Caco-2 (cell line): ENCODE data around the gene NFATC1. TPM values are rescaled to one million over a fixed set of nuclear protein-coding genes. Genes with fewer than 3 reads are reported as not detected.

Experiments
- BruUV-seq: library from RNA; stranded (reverse); fragments of 400-500 nt; replicated peaks from 2 replicates; lab custom pipeline; 2021; lab: Mats Ljungman, UMichigan
- CTCF ChIA-PET: fragments of 300-600 bp; sonication (Branson Sonifier 250); formaldehyde crosslinking; loops from one replicate; lab custom pipeline; 2022; ENCODE audit warnings: antibody characterized with exemption; lab: Charles Lee
- POLR2A ChIA-PET: fragments of 300-600 bp; sonication (Branson Sonifier 250); formaldehyde crosslinking; loops from one replicate; lab custom pipeline; 2022; ENCODE audit warnings: antibody characterized with exemption; lab: Charles Lee
- DNase-seq, 2 experiments: peaks; one replicate each; pipeline versions ENCODE4 v3.0.0 to v3.0.0-alpha.2; 2020 to 2022
- H3K27me3 ChIP-seq: replicated peaks from 2 replicates; pipeline ENCODE4 v1.6.0; 2011; ENCODE audit warnings: low read length; ENCODE audit not compliant: control insufficient read depth, insufficient read depth
- H3K36me3 ChIP-seq: 2 replicates; pipeline ENCODE4 v1.5.1; 2011; ENCODE audit warnings: low read length; ENCODE audit not compliant: control insufficient read depth, insufficient read depth
- H3K4me1 ChIP-seq: fragments of 250-450 bp; sonication (Bioruptor Pico); 2 replicates; pipeline ENCODE4 v1.5.1; 2020; ENCODE audit warnings: mild to moderate bottlenecking
- H3K4me3 ChIP-seq: 2 replicates; pipeline ENCODE4 v1.5.1; 2011; ENCODE audit warnings: low read depth, mild to moderate bottlenecking, control low read depth, low read length
- H3K9me3 ChIP-seq: fragments of 250-450 bp; sonication (Bioruptor Pico); 2 replicates; pipeline ENCODE4 v1.5.1; 2020; ENCODE audit warnings: mild to moderate bottlenecking, moderate library complexity
- H3K27ac Mint-ChIP-seq: one replicate; pipeline ENCODE4 v1.8.0; 2022; ENCODE audit warnings: mixed read lengths; ENCODE audit not compliant: unreplicated experiment
- H3K27me3 Mint-ChIP-seq: one replicate; pipeline ENCODE4 v1.8.0; 2022; ENCODE audit warnings: mixed read lengths; ENCODE audit not compliant: insufficient read depth, unreplicated experiment
- H3K36me3 Mint-ChIP-seq: one replicate; pipeline ENCODE4 v1.8.0; 2022; ENCODE audit warnings: mild to moderate bottlenecking, mixed read lengths; ENCODE audit not compliant: insufficient read depth, unreplicated experiment
- H3K4me1 Mint-ChIP-seq: one replicate; pipeline ENCODE4 v1.8.0; 2022; ENCODE audit warnings: low read depth, mixed read lengths; ENCODE audit not compliant: unreplicated experiment
- H3K4me3 Mint-ChIP-seq: one replicate; pipeline ENCODE4 v1.8.0; 2022; ENCODE audit warnings: mild to moderate bottlenecking, moderate library complexity, mixed read lengths; ENCODE audit not compliant: unreplicated experiment
- H3K9me3 Mint-ChIP-seq: one replicate; pipeline ENCODE4 v1.8.0; 2022; ENCODE audit warnings: mixed read lengths; ENCODE audit not compliant: unreplicated experiment
- intact Hi-C: fragments of 100-400 bp; cut with micrococcal nuclease; formaldehyde crosslinking; loops from one replicate; pipeline ENCODE4 v1.10.0; 2022; ENCODE audit not compliant: unreplicated experiment
- total RNA-seq: library from RNA; stranded (reverse); gene quantifications from 2 replicates; pipeline ENCODE4 v1.2.3, GENCODE V29; 2022
- TF ChIP-seq, protein P1 (sequence below), 2 experiments: fragments of 200-600 bp in 1 of 2; IDR thresholded peaks; 1 replicate in 1 of 2; 2 replicates in 1 of 2; pipeline versions ENCODE4 v1.5.1 to v1.8.0; 2011 to 2022; ENCODE audit warnings: antibody characterized with exemption in 1 of 2, control low read depth in 1 of 2, inconsistent platforms in 1 of 2, low read depth in 1 of 2, low read length in 1 of 2, mild to moderate bottlenecking in 1 of 2, moderate library complexity in 1 of 2; ENCODE audit not compliant: insufficient read depth in 1 of 2, severe bottlenecking in 1 of 2, unreplicated experiment in 1 of 2

Gene NFATC1
- total RNA-seq, 1 experiment from 2014 or later: 0.66 TPM

- peaks cover 17% of the 10 kb centered on the region for H3K27me3 Mint-ChIP-seq
- no peak overlapping the region for H3K4me3 Mint-ChIP-seq
- TF ChIP-seq, protein P1, sequence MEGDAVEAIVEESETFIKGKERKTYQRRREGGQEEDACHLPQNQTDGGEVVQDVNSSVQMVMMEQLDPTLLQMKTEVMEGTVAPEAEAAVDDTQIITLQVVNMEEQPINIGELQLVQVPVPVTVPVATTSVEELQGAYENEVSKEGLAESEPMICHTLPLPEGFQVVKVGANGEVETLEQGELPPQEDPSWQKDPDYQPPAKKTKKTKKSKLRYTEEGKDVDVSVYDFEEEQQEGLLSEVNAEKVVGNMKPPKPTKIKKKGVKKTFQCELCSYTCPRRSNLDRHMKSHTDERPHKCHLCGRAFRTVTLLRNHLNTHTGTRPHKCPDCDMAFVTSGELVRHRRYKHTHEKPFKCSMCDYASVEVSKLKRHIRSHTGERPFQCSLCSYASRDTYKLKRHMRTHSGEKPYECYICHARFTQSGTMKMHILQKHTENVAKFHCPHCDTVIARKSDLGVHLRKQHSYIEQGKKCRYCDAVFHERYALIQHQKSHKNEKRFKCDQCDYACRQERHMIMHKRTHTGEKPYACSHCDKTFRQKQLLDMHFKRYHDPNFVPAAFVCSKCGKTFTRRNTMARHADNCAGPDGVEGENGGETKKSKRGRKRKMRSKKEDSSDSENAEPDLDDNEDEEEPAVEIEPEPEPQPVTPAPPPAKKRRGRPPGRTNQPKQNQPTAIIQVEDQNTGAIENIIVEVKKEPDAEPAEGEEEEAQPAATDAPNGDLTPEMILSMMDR (IDR thresholded peaks at IDR 0.05; ENCODE audit: insufficient read depth in 1 of 2, low read depth in 1 of 2, low read length in 1 of 2, severe bottlenecking in 1 of 2, unreplicated experiment in 1 of 2): no peak
- no peaks in the 10 kb centered on the region for H3K36me3 Mint-ChIP-seq
- H3K27ac Mint-ChIP-seq: no peak overlapping the region
- no peaks in the 10 kb centered on the region for H3K27me3 ChIP-seq
- no peaks in the 10 kb centered on the region for H3K4me1 ChIP-seq
- intact Hi-C loops: no loop called here
- ChIA-PET CTCF (no interaction called here), POLR2A (no interaction called here)
- H3K9me3 Mint-ChIP-seq: peaks cover 12% of the 10 kb centered on the region
- BruUV-seq: no TSS peak
- no peaks in the 10 kb centered on the region for H3K36me3 ChIP-seq
- H3K4me1 Mint-ChIP-seq: no peaks in the 10 kb centered on the region
- no peak overlapping the region for H3K4me3 ChIP-seq
- DNase-seq: no peak
- no peaks in the 10 kb centered on the region for H3K9me3 ChIP-seq
Observed at GRCh38 chr18:79533591-79533990, 137.9 kb downstream of the NFATC1 start.

GRCh38 chr18:79534356-79534755 lies 138.6 kb downstream of the NFATC1 start:
- H3K36me3 ChIP-seq: no peaks in the 10 kb centered on the region
- TF ChIP-seq, protein P1 (IDR thresholded peaks at IDR 0.05; ENCODE audit: insufficient read depth in 1 of 2, low read depth in 1 of 2, low read length in 1 of 2, severe bottlenecking in 1 of 2, unreplicated experiment in 1 of 2): no peak
- no peaks in the 10 kb centered on the region for H3K27me3 ChIP-seq
- H3K4me1 ChIP-seq: no peaks in the 10 kb centered on the region
- no peaks in the 10 kb centered on the region for H3K4me1 Mint-ChIP-seq
- H3K9me3 ChIP-seq: no peaks in the 10 kb centered on the region
- H3K36me3 Mint-ChIP-seq: no peaks in the 10 kb centered on the region
- BruUV-seq: no TSS peak
- peaks cover 19% of the 10 kb centered on the region for H3K27me3 Mint-ChIP-seq
- intact Hi-C loops: no loop called here
- CTCF ChIA-PET: no interaction called here
- H3K9me3 Mint-ChIP-seq: peaks cover 12% of the 10 kb centered on the region
- H3K4me3 Mint-ChIP-seq: no peak overlapping the region
- no peak for DNase-seq
- H3K4me3 ChIP-seq: no peak overlapping the region
- POLR2A ChIA-PET: no interaction called here
- no peak overlapping the region for H3K27ac Mint-ChIP-seq

DNA sequence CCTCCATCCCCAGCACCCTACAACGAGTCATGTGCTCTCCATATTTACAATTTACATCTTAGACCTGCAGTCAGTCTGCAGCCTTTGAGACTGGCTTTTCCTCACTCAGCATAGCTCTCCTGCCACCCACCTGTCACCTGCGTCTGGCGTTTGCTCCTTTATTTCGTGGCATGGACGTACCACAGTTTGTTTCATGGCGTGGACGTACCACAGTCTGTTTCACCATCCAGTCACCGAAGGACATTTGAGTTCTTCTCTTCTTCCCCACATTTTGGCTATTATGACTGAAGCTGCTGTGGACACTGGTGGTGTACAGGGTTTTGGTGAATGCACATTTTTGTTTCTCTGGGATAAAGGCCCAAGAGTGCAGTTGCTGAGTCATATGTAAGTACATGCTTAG lies 142.0 kb downstream of the NFATC1 start:
- no peaks in the 10 kb centered on the region for H3K36me3 ChIP-seq
- Mint-ChIP-seq H3K27me3 (peaks cover 21% of the 10 kb centered on the region), H3K9me3 (peaks cover 29% of the 10 kb centered on the region), H3K4me3 (no peak overlapping the region), H3K36me3 (no peaks in the 10 kb centered on the region), H3K27ac (no peak overlapping the region), H3K4me1 (no peaks in the 10 kb centered on the region)
- H3K4me1 ChIP-seq: no peaks in the 10 kb centered on the region
- no peaks in the 10 kb centered on the region for H3K9me3 ChIP-seq
- ChIA-PET CTCF (no interaction called here), POLR2A (no interaction called here)
- intact Hi-C loops: no loop called here
- no TSS peak for BruUV-seq
- H3K4me3 ChIP-seq: no peak overlapping the region
- no peak for DNase-seq
- H3K27me3 ChIP-seq: no peaks in the 10 kb centered on the region
- TF ChIP-seq, protein P1 (IDR thresholded peaks at IDR 0.05; ENCODE audit: insufficient read depth in 1 of 2, low read depth in 1 of 2, low read length in 1 of 2, severe bottlenecking in 1 of 2, unreplicated experiment in 1 of 2): no peak
